GM23338 (cell line): ENCODE data around the gene CPXCR1.

Experiments used
- CTCF ChIP-seq, 2 experiments: fragments of 200-600 bp in 1 of 2; sonication (generic) in 1 of 2; conservative IDR thresholded peaks; 2 replicates each; pipeline versions ENCODE4 v1.5.1 to v1.6.1; 2016 to 2017; ENCODE audit warnings: antibody characterized with exemption in 2 of 2, low read depth in 2 of 2, mild to moderate bottlenecking in 2 of 2, moderate library complexity in 1 of 2
- EZH2 ChIP-seq: fragments of 200-600 bp; sonication (generic); IDR thresholded peaks from one replicate; pipeline ENCODE4 v1.8.0; 2017; ENCODE audit warnings: antibody characterized with exemption, mild to moderate bottlenecking, low read depth; ENCODE audit not compliant: unreplicated experiment
- EZH2phosphoT487 ChIP-seq: fragments of 200-600 bp; sonication (generic); IDR thresholded peaks from one replicate; pipeline ENCODE4 v1.8.1; 2018; ENCODE audit warnings: antibody characterized with exemption; ENCODE audit not compliant: unreplicated experiment
- JUNB ChIP-seq: IDR thresholded peaks from one replicate; pipeline ENCODE4 v1.6.1; 2016; ENCODE audit warnings: antibody characterized with exemption; ENCODE audit not compliant: unreplicated experiment

- no peak for TF ChIP-seq CTCF (conservative IDR thresholded peaks at IDR 0.05; ENCODE audit: low read depth in 2 of 2)
- TF ChIP-seq JUNB: no peak
- TF ChIP-seq EZH2: no peak
- TF ChIP-seq EZH2phosphoT487: no peak
Measured at GRCh38 chrX:88789825-88790224, 42.8 kb downstream of the CPXCR1 start.
